Caki2 (cell line): ENCODE measurements around the gene C1orf105. TPM values are rescaled to one million over a fixed set of nuclear protein-coding genes. Genes with fewer than 3 reads are reported as not detected.

Experiments
- DNase-seq: peaks from one replicate; pipeline ENCODE4 v3.0.0-alpha.2; 2015; ENCODE audit warnings: low read depth
- in situ Hi-C: cut with HindIII; loops from 2 replicates; pipeline ENCODE4 v1.10.0; 2016; ENCODE audit warnings: low sequenced_read_pairs, low pct_unique_long_range_greater_than_20kb, mixed read lengths
- total RNA-seq: library from RNA; depleted of rRNA; stranded (reverse); fragments of >200 nt; shearing (Covaris generic); gene quantifications from 2 replicates; pipeline ENCODE4 v1.2.3, GENCODE V29; 2014; ENCODE audit warnings: low replicate concordance; rRNA removed

Gene C1orf105
- total RNA-seq, 1 experiment from 2014 or later, result not detected

GRCh38 chr1:172498857-172499256 lies 78.4 kb downstream of the C1orf105 start:
- in situ Hi-C loops, result no loop called here
- no peak for DNase-seq

- peak; percentile 78 for DNase-seq
- in situ Hi-C loops, result no loop called here
Measured at GRCh38 chr1:172499636-172500141, 79.2 kb downstream of the C1orf105 start.

GRCh38 chr1:172500207-172500606 lies 79.7 kb downstream of the C1orf105 start:
- in situ Hi-C loops, result no loop called here
- DNase-seq, result no peak

- in situ Hi-C loops, result no loop called here
Measured at GRCh38 chr1:172507741-172508140, 87.3 kb downstream of the C1orf105 start.

GRCh38 chr1:172510479-172510878 lies 90.0 kb downstream of the C1orf105 start:
- no peak for DNase-seq
- in situ Hi-C loops, result no loop called here

More at GRCh38 chr1:172507741-172508140, 87.3 kb downstream of the C1orf105 start:
- no peak for DNase-seq

GRCh38 chr1:172512591-172512990 lies 92.1 kb downstream of the C1orf105 start:
- DNase-seq, result no peak
- in situ Hi-C loops, result no loop called here

- no peak for DNase-seq
Measured at GRCh38 chr1:172513479-172513878, 93.0 kb downstream of the C1orf105 start.

GRCh38 chr1:172514108-172514507 lies 93.6 kb downstream of the C1orf105 start:
- in situ Hi-C loops, result no loop called here
- DNase-seq, result no peak

More at GRCh38 chr1:172513479-172513878, 93.0 kb downstream of the C1orf105 start:
- in situ Hi-C loops, result no loop called here

- in situ Hi-C loops, result no loop called here
- no peak for DNase-seq
Measured at GRCh38 chr1:172515436-172515835, 95.0 kb downstream of the C1orf105 start.

- in situ Hi-C loops, result no loop called here
- no peak for DNase-seq
Measured at GRCh38 chr1:172515927-172516326, 95.4 kb downstream of the C1orf105 start.

GRCh38 chr1:172517081-172517480 lies 96.6 kb downstream of the C1orf105 start:
- no peak for DNase-seq
- in situ Hi-C loops, result no loop called here

- in situ Hi-C loops, result no loop called here
- no peak for DNase-seq
Measured at GRCh38 chr1:172517545-172517944, 97.1 kb downstream of the C1orf105 start.

Other genes starting within 250 kb of the C1orf105 start
- 27.1 and 33.3 TPM in 2 replicates for gene PIGC, start 23.4 kb downstream of the C1orf105 start, total RNA-seq
- 4.2 and 8.9 TPM in 2 replicates for gene SUCO, start 112.5 kb downstream of the C1orf105 start, total RNA-seq
- gene FASLG, start 238.4 kb downstream of the C1orf105 start, total RNA-seq, result not detected in 2 replicates